Right lobe of liver (tissue), 4 donors: ENCODE measurements around the gene HSD11B2.

Experiments
- POLR2A ChIP-seq: fragments of 450-650 bp; IDR thresholded peaks from one replicate; pipeline ENCODE4 v1.6.1; 2017; ENCODE audit warnings: antibody characterized with exemption, mild to moderate bottlenecking
- TF ChIP-seq, protein P1 (sequence below), 4 donors: fragments of 200-600 bp in 3 of 4; fragments of 450-650 bp in 1 of 4; IDR thresholded peaks; one replicate each; pipeline versions ENCODE4 v1.5.1 to v1.8.0; 2016 to 2022; ENCODE audit warnings: antibody characterized with exemption in 4 of 4, mild to moderate bottlenecking in 2 of 4
- donor health status: DM: no; HTN: no; CAD: no.
- donor health status: DM: no; HTN: no; CAD: no.
- donor health status: DM: no; HTN: yes; CAD: no.

DNA sequence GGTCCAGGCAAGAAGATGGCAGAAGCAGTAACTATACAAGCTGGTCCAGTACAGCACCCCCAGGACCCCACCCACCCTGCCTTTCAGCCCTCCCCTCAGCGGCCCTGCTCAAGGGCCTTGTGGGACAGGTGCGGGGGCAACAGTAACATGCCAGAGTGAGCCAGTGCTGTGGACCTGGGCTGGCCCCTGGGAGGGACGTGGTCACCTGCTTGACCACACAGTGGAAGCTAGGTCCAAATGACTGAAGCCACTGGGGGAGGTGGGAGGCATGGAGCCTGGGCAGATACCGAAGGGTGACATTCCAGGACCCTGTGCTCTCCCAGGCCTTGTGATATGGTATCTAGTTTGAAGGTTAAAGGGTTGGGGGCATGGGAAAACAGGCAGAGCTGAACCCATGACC lies 32.8 kb downstream of the HSD11B2 start:
- TF ChIP-seq, protein P1, sequence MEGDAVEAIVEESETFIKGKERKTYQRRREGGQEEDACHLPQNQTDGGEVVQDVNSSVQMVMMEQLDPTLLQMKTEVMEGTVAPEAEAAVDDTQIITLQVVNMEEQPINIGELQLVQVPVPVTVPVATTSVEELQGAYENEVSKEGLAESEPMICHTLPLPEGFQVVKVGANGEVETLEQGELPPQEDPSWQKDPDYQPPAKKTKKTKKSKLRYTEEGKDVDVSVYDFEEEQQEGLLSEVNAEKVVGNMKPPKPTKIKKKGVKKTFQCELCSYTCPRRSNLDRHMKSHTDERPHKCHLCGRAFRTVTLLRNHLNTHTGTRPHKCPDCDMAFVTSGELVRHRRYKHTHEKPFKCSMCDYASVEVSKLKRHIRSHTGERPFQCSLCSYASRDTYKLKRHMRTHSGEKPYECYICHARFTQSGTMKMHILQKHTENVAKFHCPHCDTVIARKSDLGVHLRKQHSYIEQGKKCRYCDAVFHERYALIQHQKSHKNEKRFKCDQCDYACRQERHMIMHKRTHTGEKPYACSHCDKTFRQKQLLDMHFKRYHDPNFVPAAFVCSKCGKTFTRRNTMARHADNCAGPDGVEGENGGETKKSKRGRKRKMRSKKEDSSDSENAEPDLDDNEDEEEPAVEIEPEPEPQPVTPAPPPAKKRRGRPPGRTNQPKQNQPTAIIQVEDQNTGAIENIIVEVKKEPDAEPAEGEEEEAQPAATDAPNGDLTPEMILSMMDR (IDR thresholded peaks at IDR 0.05) = no peak
- no peak for TF ChIP-seq POLR2A
